ENCODE results near the gene OTUD1.

Gene OTUD1

DNA sequence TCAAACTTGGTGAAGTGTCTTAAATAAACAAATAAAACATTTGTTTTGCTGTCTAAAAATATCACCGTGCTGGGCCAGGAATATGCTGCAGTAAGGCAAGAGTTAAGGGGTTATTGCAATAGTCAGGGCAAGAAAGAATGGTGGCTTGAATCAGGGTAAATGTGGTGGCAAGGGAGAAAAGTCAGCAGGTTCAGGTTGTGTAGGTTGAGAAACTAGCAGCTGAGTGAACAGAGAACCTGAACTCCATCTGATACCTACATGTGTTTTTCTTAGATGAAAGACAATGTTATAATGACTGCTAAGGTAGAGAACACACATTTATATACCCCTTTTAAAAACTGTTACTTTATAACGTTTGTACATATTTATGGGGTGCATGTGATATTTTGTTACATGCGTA is 28.7 kb downstream of the OTUD1 start:
- no peak for DNase-seq (ENCODE audit: low spot score)

- no peak for DNase-seq (ENCODE audit: low spot score)
Measured at GRCh38 chr10:23469596-23470237, 30.8 kb downstream of the OTUD1 start.

DNA sequence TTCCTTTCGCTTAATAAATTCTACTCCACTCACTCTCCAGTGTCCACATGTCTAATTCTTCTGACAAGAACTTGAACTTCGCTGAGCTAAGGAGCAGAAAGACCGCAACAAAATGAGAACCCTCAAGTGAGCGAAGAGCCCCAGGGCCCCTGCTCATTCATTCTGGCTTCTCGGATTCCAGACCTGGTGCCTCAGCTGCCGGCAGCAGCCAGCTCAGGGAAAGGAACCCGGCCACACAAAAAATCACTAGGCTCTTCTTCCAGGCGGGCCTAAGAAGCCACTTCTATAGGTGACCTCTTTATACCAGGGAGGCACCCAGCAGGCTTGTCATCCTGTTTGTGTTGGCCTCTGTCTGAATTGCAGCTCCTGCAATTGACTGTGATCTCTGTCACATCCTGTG is 33.3 kb downstream of the OTUD1 start:
- no peak for DNase-seq (ENCODE audit: low spot score)

- no peak for DNase-seq (ENCODE audit: low spot score)
Measured at GRCh38 chr10:23474081-23474480, 35.2 kb downstream of the OTUD1 start.

DNA sequence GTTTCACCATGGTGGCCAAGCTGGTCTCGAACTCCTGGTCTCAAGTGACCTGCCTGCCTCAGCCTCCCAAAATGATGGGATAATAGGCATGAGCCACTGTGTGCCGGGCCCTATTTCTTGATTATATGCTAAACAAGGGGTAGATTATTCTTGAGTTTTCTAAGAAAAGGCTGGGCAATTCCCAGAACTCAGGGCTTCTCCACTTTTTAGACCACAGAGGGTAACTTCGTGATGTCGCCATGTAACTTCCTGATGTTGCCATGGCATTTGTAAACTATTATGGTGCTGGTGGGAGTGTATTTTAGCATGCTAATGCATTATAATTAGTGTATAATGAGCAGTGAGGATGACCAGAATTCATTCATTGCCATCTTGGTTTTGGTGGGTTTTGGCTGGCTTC is 35.8 kb downstream of the OTUD1 start:
- no peak for DNase-seq (ENCODE audit: low spot score)

GRCh38 chr10:23478570-23478969 is 39.7 kb downstream of the OTUD1 start:
- no peak for DNase-seq (ENCODE audit: low spot score)

DNA sequence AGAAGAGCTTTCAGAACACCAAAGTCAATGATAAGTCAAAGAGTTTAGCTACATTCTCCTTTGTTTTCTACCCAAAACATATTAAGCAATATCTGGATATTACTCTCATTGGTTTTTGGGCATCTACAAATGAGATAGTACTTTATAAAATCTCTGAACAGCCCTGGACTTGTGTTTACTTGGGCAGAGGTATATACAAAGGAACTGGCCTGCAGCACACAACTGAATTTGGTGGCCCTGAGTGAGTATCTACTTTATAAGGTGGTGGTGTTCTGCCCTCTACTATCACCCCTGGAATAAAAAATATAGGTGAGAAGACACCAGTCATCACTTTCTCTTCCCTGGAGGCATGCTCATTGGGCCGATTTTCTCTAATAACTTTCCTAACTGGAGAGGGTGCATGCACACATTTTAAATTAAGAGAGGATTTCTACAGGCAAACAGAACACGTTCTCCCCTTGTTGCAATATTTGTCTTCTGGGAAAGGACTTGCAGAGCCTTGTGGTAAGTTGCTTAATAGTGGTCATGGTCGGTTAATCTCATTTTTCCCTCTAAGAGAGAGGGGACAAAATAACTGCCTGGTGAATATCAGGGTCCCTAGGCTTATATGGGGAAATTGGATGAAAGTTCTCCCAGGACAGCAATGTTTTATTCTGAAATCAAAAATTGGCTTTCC is 41.1 kb downstream of the OTUD1 start:
- no peak for DNase-seq (ENCODE audit: low spot score)

DNA sequence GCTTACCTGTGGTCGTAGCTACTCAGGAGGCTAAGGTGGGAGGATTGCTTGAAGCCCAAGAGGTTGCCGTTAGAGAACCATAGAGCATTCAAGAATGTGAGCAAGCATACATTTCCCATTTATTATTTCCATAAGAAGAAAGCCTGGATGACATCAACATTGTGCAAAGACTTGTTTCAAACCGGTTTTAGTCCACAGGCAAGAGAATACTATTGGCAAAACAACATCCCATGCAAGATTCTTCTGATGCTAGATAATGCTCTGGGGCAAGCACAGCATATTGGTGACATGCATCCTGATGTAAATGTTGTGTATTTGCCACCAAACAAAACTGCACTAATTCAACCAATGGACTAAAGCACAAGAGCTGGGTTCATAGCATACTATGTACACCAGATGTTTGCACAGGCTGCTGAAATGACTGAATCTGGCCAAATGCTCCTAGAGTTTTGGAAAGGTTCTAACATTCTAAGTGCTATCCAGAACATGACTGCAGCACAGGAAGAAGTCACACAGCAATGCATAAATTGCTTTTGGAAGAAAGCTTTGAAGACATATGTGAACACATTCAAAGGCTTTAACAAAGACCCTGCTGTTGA is 42.6 kb downstream of the OTUD1 start:
- DNase-seq (ENCODE audit: low spot score): no peak

- no peak for DNase-seq (ENCODE audit: low spot score)
Measured at GRCh38 chr10:23490115-23490514, 51.2 kb downstream of the OTUD1 start.

Data from HuH-7 (cell line).